ENCODE results near the gene LEUTX. TPM values are rescaled to one million over a fixed set of nuclear protein-coding genes. Genes with fewer than 3 reads are reported as not detected.
"Not testable (repeated sequence)": the region's sequence is repeated elsewhere in the genome, so short reads cannot be mapped to it uniquely, and the experiment has no call there.

LEUTX gene
- total RNA-seq, 1 donor from 2014 or later = 1.6 TPM

GRCh38 chr19:39807846-39808364, 29.3 kb downstream of the LEUTX start:
- H3K27me3 Mint-ChIP-seq (ENCODE audit: unreplicated experiment) = peaks cover 7% of the 10 kb centered on the region
- no peaks in the 10 kb centered on the region for H3K4me1 Mint-ChIP-seq (ENCODE audit: low read depth, unreplicated experiment)
- peaks cover 6% of the 10 kb centered on the region for H3K36me3 Mint-ChIP-seq (ENCODE audit: unreplicated experiment)
- H3K9me3 Mint-ChIP-seq (ENCODE audit: unreplicated experiment) = no peaks in the 10 kb centered on the region
- TF ChIP-seq, protein P1, sequence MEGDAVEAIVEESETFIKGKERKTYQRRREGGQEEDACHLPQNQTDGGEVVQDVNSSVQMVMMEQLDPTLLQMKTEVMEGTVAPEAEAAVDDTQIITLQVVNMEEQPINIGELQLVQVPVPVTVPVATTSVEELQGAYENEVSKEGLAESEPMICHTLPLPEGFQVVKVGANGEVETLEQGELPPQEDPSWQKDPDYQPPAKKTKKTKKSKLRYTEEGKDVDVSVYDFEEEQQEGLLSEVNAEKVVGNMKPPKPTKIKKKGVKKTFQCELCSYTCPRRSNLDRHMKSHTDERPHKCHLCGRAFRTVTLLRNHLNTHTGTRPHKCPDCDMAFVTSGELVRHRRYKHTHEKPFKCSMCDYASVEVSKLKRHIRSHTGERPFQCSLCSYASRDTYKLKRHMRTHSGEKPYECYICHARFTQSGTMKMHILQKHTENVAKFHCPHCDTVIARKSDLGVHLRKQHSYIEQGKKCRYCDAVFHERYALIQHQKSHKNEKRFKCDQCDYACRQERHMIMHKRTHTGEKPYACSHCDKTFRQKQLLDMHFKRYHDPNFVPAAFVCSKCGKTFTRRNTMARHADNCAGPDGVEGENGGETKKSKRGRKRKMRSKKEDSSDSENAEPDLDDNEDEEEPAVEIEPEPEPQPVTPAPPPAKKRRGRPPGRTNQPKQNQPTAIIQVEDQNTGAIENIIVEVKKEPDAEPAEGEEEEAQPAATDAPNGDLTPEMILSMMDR (IDR thresholded peaks at IDR 0.05; ENCODE audit: partially characterized antibody, unreplicated experiment) = no peak
- H3K4me3 Mint-ChIP-seq (ENCODE audit: unreplicated experiment) = no peak overlapping the region
- no peak for DNase-seq
- no peak overlapping the region for H3K27ac Mint-ChIP-seq (ENCODE audit: unreplicated experiment)

- H3K4me3 Mint-ChIP-seq (ENCODE audit: unreplicated experiment); H3K9me3 Mint-ChIP-seq (ENCODE audit: unreplicated experiment); H3K27ac Mint-ChIP-seq (ENCODE audit: unreplicated experiment); H3K27me3 Mint-ChIP-seq (ENCODE audit: unreplicated experiment); H3K36me3 Mint-ChIP-seq (ENCODE audit: unreplicated experiment); DNase-seq; H3K4me1 Mint-ChIP-seq (ENCODE audit: low read depth, unreplicated experiment): not testable (repeated sequence)
Measured at GRCh38 chr19:39808688-39809087, 30.0 kb downstream of the LEUTX start.

DNA sequence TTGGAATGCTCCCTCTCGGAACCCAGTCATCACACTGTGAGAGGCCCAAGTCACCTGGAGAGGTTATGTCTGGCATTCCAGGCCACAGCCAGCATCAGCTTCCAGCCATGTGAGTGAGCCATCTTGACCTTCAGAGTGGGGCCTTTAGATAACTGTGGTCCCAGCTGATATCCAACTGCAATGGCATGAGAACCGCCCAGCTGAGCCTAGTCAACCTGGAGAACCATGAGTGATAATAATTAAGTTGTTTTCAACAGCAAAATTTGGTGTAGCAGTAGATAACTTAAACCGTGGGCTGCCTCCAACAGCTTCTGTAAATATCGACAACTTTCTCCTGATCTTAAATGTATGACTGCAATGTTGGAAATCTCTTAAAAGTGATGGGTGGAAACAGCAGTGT, 30.7 kb downstream of the LEUTX start:
- H3K4me1 Mint-ChIP-seq (ENCODE audit: low read depth, unreplicated experiment) = no peaks in the 10 kb centered on the region
- no peak overlapping the region for H3K27ac Mint-ChIP-seq (ENCODE audit: unreplicated experiment)
- H3K9me3 Mint-ChIP-seq (ENCODE audit: unreplicated experiment) = no peaks in the 10 kb centered on the region
- H3K4me3 Mint-ChIP-seq (ENCODE audit: unreplicated experiment) = no peak overlapping the region
- peaks cover 3% of the 10 kb centered on the region for H3K27me3 Mint-ChIP-seq (ENCODE audit: unreplicated experiment)
- TF ChIP-seq, protein P1 (IDR thresholded peaks at IDR 0.05; ENCODE audit: partially characterized antibody, unreplicated experiment) = no peak
- DNase-seq = no peak
- peaks cover 6% of the 10 kb centered on the region for H3K36me3 Mint-ChIP-seq (ENCODE audit: unreplicated experiment)

DNA sequence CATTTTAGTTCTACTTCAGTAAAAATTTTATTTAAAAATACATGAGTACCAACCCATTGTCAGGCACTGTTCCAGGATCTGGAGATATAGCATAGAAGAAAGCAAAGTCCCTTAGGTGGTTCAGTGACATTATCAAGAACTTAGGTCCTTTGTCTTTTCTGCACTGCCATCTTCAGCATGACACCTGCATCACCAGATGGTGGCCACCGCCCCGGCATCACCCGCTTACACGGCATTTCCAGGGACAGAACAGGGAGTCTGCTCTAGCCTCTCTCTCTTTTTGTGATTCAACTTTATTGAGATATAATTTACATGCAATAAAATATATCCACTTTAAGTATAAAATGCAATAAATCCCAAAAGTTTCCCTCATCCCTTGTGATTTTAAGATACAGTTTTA, 31.8 kb downstream of the LEUTX start:
- H3K4me1 Mint-ChIP-seq (ENCODE audit: low read depth, unreplicated experiment) = no peaks in the 10 kb centered on the region
- no peak overlapping the region for H3K27ac Mint-ChIP-seq (ENCODE audit: unreplicated experiment)
- no peaks in the 10 kb centered on the region for H3K9me3 Mint-ChIP-seq (ENCODE audit: unreplicated experiment)
- H3K36me3 Mint-ChIP-seq (ENCODE audit: unreplicated experiment) = peaks cover 6% of the 10 kb centered on the region
- no peak overlapping the region for H3K4me3 Mint-ChIP-seq (ENCODE audit: unreplicated experiment)
- TF ChIP-seq, protein P1 (IDR thresholded peaks at IDR 0.05; ENCODE audit: partially characterized antibody, unreplicated experiment) = no peak
- no peak for DNase-seq
- peaks cover under 1% of the 10 kb centered on the region for H3K27me3 Mint-ChIP-seq (ENCODE audit: unreplicated experiment)

- no peaks in the 10 kb centered on the region for H3K9me3 Mint-ChIP-seq (ENCODE audit: unreplicated experiment)
Measured at GRCh38 chr19:39811064-39811463, 32.4 kb downstream of the LEUTX start.

More at GRCh38 chr19:39811064-39811463, 32.4 kb downstream of the LEUTX start:
- TF ChIP-seq, protein P1 (IDR thresholded peaks at IDR 0.05; ENCODE audit: partially characterized antibody, unreplicated experiment) = no peak
- Mint-ChIP-seq H3K27me3 (ENCODE audit: unreplicated experiment) (no peaks in the 10 kb centered on the region), H3K27ac (ENCODE audit: unreplicated experiment) (no peak overlapping the region), H3K36me3 (ENCODE audit: unreplicated experiment) (peaks cover 10% of the 10 kb centered on the region), H3K4me3 (ENCODE audit: unreplicated experiment) (no peak overlapping the region), H3K4me1 (ENCODE audit: low read depth, unreplicated experiment) (peaks cover 2% of the 10 kb centered on the region)
- no peak for DNase-seq
